Stimulated activated CD8-positive, alpha-beta memory T cell treated with anti-CD3 and anti-CD28 coated beads, Interleukin-15, amount 100 ng/mL, for 48 hours (primary cell): ENCODE data around the gene ZNF117.
"Not testable (repeated sequence)": the region's sequence is repeated elsewhere in the genome, so short reads cannot be mapped to it uniquely, and the experiment has no call there.

Experiments
- DNase-seq, 2 donors: peaks; one replicate each; pipeline ENCODE4 v3.0.0-alpha.2; 2020; ENCODE audit warnings: low read depth in 2 of 2

The ZNF117 gene

DNA sequence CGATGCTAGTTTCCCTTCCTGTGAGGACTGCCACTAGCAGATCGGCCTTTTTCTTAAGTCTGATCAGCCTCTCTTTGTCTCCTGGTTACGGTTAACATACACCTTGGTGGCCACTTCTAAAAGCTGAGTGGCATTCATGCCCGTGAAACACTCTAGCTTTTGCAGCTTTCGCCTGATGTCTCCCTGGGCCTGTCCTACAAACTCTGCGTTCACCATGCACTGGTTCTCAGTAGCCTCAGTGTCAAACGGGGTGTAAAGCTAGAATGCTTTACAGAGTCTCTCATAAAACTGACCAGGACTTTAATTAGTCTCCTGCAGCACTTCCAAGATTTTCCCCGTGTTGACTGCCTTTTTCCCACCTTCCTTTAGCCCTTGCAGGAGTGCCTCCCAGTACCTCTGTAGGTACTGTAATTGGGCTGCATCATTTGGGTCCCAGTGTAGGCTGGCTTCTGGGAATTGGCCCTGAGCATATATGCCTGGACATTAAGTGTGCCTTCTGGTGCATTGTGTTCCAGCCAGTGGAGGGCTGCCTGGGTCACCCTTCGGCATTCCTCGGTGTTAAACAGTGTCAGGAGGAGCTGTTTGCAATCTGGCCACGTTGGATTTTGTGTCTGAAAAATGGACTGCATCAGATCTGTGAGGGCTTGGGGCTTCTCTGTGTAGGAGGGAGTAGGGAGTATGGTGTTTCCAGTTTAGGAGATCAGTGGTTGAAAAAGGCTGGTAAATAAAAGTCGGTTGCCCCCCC, 6.5 kb upstream of the ZNF117 start:
- DNase-seq, result no peak

- DNase-seq, result no peak
Observed at GRCh38 chr7:64996305-64996704, 5.5 kb upstream of the ZNF117 start.

- no peak for DNase-seq
Observed at GRCh38 chr7:64993901-64994300, 3.1 kb upstream of the ZNF117 start.

DNA sequence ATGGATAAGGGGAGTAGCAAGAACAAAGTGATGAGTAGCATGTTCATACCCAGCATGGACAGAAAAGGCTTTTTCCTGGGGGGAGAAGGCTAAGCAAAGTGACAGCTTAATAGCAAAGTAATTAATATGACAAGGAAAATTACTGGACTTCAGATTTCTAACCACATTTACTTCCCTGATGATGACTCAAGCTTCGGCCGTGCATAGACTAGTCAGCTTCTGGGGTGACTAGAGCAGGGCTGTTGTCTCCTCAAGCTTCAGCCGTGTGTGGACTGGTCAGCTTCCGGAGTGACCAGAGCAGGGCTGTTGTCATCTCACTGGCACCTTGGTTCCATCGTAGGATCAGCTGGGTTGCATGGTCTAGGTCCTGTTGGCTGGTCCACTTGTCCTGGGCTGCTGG, 2.1 kb upstream of the ZNF117 start:
- no peak for DNase-seq

DNA sequence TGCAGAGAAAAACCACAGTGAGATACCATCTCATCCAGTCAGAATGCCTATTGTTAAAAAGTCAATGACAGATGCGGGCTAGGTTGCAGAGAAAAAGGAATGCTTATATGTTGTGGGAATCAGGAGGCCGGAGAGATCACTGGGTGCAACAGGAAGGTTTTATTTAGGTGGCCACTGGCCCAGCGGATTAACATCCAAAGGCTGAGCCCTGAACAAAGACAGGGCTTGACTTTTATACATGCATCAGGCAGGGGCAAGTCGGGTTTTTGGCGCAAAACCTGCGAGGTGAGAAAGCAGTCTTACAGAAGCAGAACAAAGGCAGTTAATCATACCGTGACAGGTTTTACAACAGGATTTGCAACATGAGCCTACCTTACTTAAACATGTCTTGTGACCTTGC, 620 bp downstream of the ZNF117 start:
- DNase-seq, result no peak

GRCh38 chr7:64978497-64979203, 12.2 kb downstream of the ZNF117 start:
- no peak for DNase-seq

DNA sequence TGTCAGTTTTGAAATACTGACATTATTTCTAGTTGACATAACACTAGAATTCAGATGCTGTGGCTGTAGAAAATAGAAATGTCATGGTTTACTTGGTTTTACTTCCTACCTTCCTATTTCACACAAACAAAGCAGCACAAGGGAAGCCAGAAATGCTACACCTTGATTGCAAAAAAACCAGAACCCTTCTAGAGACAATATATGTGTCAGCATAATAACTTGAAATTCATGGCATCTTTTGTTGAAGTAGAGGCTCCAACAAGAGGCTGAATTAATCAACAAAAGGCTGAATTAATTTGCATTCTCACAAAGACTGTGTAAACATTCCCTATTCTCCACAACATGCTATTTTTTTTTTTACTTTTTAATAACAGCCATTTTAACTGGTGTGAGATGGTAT, 25.2 kb downstream of the ZNF117 start:
- no peak for DNase-seq

DNA sequence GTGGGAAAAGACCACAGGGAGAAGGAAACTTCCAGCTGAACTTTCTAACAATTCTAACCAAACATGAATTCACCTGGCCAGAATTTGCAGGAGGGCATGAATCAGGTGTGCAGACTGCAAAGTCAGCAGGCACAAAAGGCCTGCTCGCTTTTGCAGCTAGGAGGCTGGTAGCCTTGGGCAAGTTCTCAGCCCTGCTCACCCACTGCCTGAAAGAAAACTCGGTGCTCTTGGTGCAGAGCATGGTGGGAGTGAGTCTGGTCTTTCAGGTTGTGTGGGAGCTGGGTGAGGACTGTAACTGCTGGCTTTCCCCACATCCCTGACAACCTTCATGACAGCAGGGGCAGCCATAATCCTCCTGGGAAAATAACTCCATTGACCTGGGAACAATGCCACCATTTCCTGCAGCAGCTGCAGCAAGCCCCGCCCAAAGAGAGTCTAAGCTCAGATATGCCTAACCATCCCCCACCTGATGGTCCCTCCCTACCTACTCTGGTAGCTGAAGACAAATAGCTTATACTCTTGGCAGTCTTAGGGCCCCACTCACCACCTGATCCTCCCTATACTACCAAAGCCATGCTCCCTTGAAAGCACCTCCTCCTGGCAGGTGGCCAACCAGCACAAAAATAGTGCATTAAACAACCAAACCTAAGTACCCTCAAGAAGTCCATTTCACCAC, 31.6 kb downstream of the ZNF117 start:
- no peak for DNase-seq

GRCh38 chr7:64951250-64951848, 39.5 kb downstream of the ZNF117 start:
- DNase-seq, result no peak

DNA sequence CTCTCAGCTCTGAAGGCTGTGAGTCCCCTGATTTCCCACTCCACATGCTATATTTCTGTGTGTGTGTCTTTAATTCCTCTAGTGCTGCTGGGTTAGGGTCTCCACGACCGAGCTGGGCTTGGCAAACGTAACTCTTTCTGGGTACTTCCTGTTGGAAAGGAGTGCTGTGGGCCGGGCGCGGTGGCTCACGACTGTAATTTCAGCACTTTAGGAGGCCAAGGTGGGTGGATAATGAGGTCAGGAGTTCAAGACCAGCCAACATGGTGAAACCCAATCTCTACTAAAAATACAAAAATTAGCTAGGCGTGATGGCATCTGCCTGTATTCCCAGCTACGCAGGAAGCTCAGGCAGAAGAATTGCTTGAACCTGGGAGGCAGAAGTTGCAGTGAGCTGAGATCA, 40.2 kb downstream of the ZNF117 start:
- DNase-seq, result not testable (repeated sequence)

GRCh38 chr7:64948774-64949173, 42.1 kb downstream of the ZNF117 start:
- DNase-seq, result not testable (repeated sequence)

DNA sequence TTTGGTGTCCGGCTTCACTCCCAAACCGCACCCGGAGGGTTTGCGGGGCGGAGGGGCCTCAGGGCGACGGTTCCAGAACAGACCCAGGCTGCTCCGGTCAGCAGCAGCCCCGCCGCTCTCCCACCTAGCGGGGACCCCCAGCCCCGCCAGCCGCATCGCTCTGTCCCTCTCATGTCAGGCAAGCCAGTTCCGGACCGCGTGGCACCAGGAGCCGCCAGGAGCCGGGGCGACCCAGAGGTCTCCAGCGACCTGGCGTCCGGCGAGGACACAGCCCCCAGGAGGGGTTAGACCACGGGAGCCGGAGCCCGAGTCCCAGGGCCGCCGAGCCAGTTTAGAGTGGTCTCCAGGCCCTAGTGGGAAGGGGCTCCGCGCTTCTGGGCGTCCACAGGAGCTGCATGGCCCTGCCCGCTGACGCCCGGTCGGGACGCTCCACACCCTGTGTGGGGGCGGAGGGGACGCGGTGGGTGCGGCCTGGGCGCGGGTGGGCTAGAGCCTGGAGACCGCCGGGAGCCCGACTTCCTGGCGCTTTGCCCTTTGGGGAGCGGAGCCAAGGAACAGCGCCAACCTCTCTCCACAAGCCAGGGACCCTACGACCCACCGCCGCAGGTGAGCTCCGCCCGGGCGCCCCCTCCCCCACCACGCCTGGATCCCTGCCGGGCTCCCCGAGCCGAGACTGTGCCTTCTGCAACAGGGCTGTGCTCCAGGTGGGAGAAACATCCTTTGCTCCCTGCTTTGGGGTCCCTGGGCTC, 43.4 kb downstream of the ZNF117 start:
- DNase-seq, result no peak

DNA sequence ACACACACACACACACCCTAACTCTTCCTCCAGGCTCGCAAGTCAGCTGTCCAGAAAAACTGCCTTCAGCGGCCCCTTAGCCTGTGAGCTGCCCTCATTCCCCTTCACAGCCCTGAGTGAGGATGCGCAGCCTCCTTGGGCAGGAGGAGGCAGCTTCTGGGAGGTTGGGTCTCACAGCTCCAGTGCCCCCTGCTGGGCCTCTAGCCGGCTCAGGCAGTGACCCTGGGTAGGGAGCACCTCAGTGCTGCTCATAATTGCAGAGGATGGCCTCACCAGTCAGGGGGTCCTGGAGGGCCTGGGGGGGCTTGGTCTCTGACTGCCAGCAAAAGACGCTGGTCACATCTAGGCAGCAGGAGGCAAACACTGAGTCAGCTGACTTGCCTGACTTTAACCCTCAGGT, 44.1 kb downstream of the ZNF117 start:
- DNase-seq, result peak in 1 of 2 donors; percentile 12

- no peak for DNase-seq
Observed at GRCh38 chr7:64945503-64946175, 45.2 kb downstream of the ZNF117 start.

GRCh38 chr7:64944667-64945502, 46.0 kb downstream of the ZNF117 start:
- not testable (repeated sequence) for DNase-seq

GRCh38 chr7:64940021-64940420, 50.8 kb downstream of the ZNF117 start:
- not testable (repeated sequence) for DNase-seq

DNA sequence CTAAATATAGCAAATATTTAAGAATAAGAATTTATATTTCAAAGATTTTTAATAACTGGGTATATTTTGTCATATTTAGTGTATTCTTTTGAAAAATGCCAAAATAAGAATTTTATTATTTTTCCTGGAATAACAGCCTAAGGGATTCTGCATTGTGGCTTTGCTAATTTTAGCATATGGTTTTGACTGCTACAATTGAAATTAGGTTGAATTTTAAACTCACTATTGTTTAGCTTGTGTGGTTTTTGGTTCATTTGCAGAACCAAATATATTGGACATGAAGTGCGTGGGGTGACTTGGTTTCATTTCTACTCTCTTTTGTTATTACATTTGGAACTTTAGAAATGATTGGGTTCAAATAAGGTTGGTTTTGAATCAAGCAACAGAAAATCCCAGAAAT, 52.3 kb downstream of the ZNF117 start:
- no peak for DNase-seq

GRCh38 chr7:64934478-64934877, 56.4 kb downstream of the ZNF117 start:
- no peak for DNase-seq

DNA sequence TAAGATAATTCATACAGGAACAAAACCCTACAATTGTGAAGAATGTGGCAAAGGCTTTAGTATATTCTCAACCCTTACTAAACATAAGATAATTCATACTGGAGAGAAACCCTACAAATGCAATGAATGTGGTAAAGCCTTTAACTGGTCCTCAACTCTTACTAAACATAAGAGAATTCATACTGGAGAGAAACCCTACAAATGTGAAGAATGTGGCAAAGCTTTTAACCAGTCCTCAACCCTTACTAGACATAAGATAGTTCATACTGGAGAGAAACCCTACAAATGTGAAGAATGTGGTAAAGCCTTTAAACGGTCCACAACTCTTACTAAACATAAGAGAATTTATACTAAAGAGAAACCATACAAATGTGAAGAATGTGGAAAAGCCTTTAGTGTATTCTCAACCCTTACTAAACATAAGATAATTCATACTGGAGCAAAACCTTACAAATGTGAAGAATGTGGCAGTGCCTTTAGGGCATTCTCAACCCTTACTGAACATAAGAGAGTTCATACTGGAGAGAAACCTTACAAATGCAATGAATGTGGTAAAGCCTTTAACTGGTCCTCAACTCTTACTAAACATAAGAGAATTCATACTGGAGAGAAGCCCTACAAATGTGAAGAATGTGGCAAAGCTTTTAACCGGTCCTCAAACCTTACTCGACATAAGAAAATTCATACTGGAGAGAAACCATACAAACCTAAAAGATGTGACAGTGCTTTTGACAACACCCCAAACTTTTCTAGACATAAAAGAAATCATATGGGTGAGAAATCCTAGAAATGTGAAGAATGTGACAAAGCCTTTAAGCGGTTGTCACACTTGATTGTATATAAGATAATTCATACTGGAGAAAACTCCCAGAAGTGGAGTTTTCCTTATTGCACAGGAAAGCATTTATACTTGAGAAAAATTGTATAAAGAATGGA, 62.3 kb downstream of the ZNF117 start:
- DNase-seq, result not testable (repeated sequence)
